GM12892 (cell line): ENCODE measurements around the gene CHST14.
A peak's percentile ranks its signal among the peaks of the same experiment; 100 is the strongest.

Experiments
- DNase-seq: peaks from one replicate; pipeline ENCODE4 v3.0.0; 2011; ENCODE audit not compliant: insufficient read length
- FAIRE-seq: peaks from 2 replicates; lab custom pipeline; 2011; peaks lifted over from hg19 to GRCh38; lab: Jason Lieb, UNC
- POLR2A ChIP-seq: IDR thresholded peaks from 2 replicates; pipeline ENCODE4 v1.6.1; 2011; ENCODE audit warnings: low read depth, low read length, control low read depth
- POLR2AphosphoS5 ChIP-seq: IDR thresholded peaks from 2 replicates; pipeline ENCODE4 v1.6.1; 2011; ENCODE audit warnings: low read depth, low read length, control low read depth
- TAF1 ChIP-seq: IDR thresholded peaks from 2 replicates; pipeline ENCODE4 v1.6.1; 2011; ENCODE audit warnings: low read depth, mild to moderate bottlenecking, control low read depth, low read length, borderline replicate concordance

The CHST14 gene

GRCh38 chr15:40487816-40488682 is 17.3 kb downstream of the CHST14 start:
- TF ChIP-seq TAF1 (no peak), POLR2AphosphoS5 (no peak), POLR2A (no peak)
- DNase-seq (no peak), FAIRE-seq (no peak)

GRCh38 chr15:40489274-40490175 is 18.7 kb downstream of the CHST14 start:
- FAIRE-seq (no peak), DNase-seq (no peak)
- no peak for TF ChIP-seq TAF1
- TF ChIP-seq POLR2A, result no peak

- FAIRE-seq, result no peak
- DNase-seq, result no peak
- TF ChIP-seq TAF1 (no peak), POLR2AphosphoS5 (no peak), POLR2A (no peak)
These were observed 22.5 kb downstream of the CHST14 start for GRCh38 chr15:40493089-40493840.

GRCh38 chr15:40495516-40495915 is 24.7 kb downstream of the CHST14 start:
- no peak for FAIRE-seq
- no peak for DNase-seq
- no peak for TF ChIP-seq POLR2A
- no peak for TF ChIP-seq POLR2AphosphoS5
- no peak for TF ChIP-seq TAF1

GRCh38 chr15:40498418-40498817 is 27.6 kb downstream of the CHST14 start:
- DNase-seq, result no peak
- FAIRE-seq, result no peak
- TF ChIP-seq POLR2AphosphoS5 (no peak), POLR2A (no peak), TAF1 (no peak)

GRCh38 chr15:40498891-40499290 is 28.1 kb downstream of the CHST14 start:
- no peak for FAIRE-seq
- TF ChIP-seq POLR2AphosphoS5 (no peak), POLR2A (no peak), TAF1 (no peak)

GRCh38 chr15:40499931-40500330 is 29.1 kb downstream of the CHST14 start:
- FAIRE-seq (no peak), DNase-seq (no peak)
- TF ChIP-seq POLR2AphosphoS5 (no peak), POLR2A (no peak), TAF1 (no peak)

More at GRCh38 chr15:40498891-40499290, 28.1 kb downstream of the CHST14 start:
- no peak for DNase-seq

GRCh38 chr15:40500568-40501330 is 30.0 kb downstream of the CHST14 start:
- DNase-seq, result no peak
- TF ChIP-seq TAF1 (no peak), POLR2A (no peak), POLR2AphosphoS5 (no peak)
- FAIRE-seq, result no peak

- DNase-seq (no peak), FAIRE-seq (no peak)
- no peak for TF ChIP-seq POLR2A
- no peak for TF ChIP-seq TAF1
- no peak for TF ChIP-seq POLR2AphosphoS5
These were observed 30.7 kb downstream of the CHST14 start for GRCh38 chr15:40501487-40501886.

GRCh38 chr15:40506964-40507571 is 36.3 kb downstream of the CHST14 start:
- FAIRE-seq (no peak), DNase-seq (peak; percentile 63)
- TF ChIP-seq POLR2A, result no peak
- no peak for TF ChIP-seq POLR2AphosphoS5
- no peak for TF ChIP-seq TAF1
